Cardiac fibroblast (primary cell): ENCODE data around the gene ANP32A.
A peak's percentile ranks its signal among the peaks of the same experiment; 100 is the strongest.

ENCODE experiments used
- DNase-seq, 2 donors: peaks; one replicate each; pipeline versions ENCODE4 v3.0.0 to v3.0.0-alpha.2; 2010; ENCODE audit warnings: low read depth in 2 of 2
- H3K4me3 ChIP-seq, 2 donors: replicated peaks in 1 of 2; 1 replicate in 1 of 2; 2 replicates in 1 of 2; pipeline ENCODE4 v1.5.1; 2011; ENCODE audit warnings: low read depth in 2 of 2, low read length in 2 of 2, mild to moderate bottlenecking in 2 of 2, moderate library complexity in 1 of 2
- CTCF ChIP-seq: IDR thresholded peaks from one replicate; pipeline ENCODE4 v1.5.1; 2011; ENCODE audit warnings: low read depth, mild to moderate bottlenecking, low read length, inconsistent platforms

Gene ANP32A

GRCh38 chr15:68808091-68808490 is 12.6 kb downstream of the ANP32A start:
- no peak for DNase-seq
- TF ChIP-seq CTCF = no peak
- no peak overlapping the region for H3K4me3 ChIP-seq

- TF ChIP-seq CTCF = no peak
- H3K4me3 ChIP-seq = no peak overlapping the region
- DNase-seq = no peak
These were observed 13.4 kb downstream of the ANP32A start for GRCh38 chr15:68807249-68807648.

- TF ChIP-seq CTCF = no peak
- DNase-seq = peak in 1 of 2 donors; percentile 46
- H3K4me3 ChIP-seq = no peak overlapping the region
These were observed 14.3 kb downstream of the ANP32A start for GRCh38 chr15:68806220-68807060.

GRCh38 chr15:68802373-68802772 is 18.3 kb downstream of the ANP32A start:
- TF ChIP-seq CTCF = no peak
- no peak overlapping the region for H3K4me3 ChIP-seq
- no peak for DNase-seq

GRCh38 chr15:68801572-68802148 is 19.0 kb downstream of the ANP32A start:
- no peak for TF ChIP-seq CTCF
- no peak overlapping the region for H3K4me3 ChIP-seq
- DNase-seq = no peak

GRCh38 chr15:68800875-68801274 is 19.8 kb downstream of the ANP32A start:
- DNase-seq = no peak
- H3K4me3 ChIP-seq = no peak overlapping the region
- TF ChIP-seq CTCF = no peak
